ENCODE measurements around the gene PPIF.

DNA sequence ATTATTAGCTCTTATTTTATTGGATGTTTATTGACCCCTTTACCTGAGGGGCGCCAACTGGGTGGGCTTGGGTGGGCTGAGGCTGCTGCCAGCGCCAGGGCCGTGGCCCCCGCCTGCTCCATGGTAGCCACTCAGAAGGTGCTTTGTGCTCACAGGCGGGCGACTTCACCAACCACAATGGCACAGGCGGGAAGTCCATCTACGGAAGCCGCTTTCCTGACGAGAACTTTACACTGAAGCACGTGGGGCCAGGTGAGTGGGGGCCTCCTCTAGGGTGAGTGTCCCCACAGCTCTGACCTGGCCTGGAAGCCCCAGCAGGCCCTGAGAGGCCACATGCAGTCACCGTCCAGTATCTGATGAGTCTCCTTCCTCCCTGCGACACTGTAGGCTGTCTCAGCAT, 4.1 kb downstream of the PPIF start:
- TF ChIP-seq POLR2AphosphoS5 (IDR thresholded peaks at IDR 0.05) (no peak), EP300 (IDR thresholded peaks at IDR 0.05) (no peak), POLR2A (IDR thresholded peaks at IDR 0.05) (no peak)
- TF ChIP-seq, protein P1, sequence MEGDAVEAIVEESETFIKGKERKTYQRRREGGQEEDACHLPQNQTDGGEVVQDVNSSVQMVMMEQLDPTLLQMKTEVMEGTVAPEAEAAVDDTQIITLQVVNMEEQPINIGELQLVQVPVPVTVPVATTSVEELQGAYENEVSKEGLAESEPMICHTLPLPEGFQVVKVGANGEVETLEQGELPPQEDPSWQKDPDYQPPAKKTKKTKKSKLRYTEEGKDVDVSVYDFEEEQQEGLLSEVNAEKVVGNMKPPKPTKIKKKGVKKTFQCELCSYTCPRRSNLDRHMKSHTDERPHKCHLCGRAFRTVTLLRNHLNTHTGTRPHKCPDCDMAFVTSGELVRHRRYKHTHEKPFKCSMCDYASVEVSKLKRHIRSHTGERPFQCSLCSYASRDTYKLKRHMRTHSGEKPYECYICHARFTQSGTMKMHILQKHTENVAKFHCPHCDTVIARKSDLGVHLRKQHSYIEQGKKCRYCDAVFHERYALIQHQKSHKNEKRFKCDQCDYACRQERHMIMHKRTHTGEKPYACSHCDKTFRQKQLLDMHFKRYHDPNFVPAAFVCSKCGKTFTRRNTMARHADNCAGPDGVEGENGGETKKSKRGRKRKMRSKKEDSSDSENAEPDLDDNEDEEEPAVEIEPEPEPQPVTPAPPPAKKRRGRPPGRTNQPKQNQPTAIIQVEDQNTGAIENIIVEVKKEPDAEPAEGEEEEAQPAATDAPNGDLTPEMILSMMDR (IDR thresholded peaks at IDR 0.05) = no peak
